Osteoblast (primary cell): ENCODE results near the gene TDP1. TPM values are rescaled to one million over a fixed set of nuclear protein-coding genes. Genes with fewer than 3 reads are reported as not detected.

Experiments
- DNase-seq: peaks from one replicate; pipeline ENCODE4 v3.0.0; 2011; ENCODE audit warnings: low spot score, mixed read lengths; ENCODE audit not compliant: insufficient read length; ENCODE audit errors: missing footprints
- H2AFZ ChIP-seq: 2 replicates; pipeline ENCODE4 v1.6.0; 2011; ENCODE audit warnings: mild to moderate bottlenecking, low read length
- H3K27ac ChIP-seq: 2 replicates; pipeline ENCODE4 v1.5.1; 2011; ENCODE audit warnings: mild to moderate bottlenecking, low read depth, low read length, moderate library complexity
- H3K27me3 ChIP-seq: 2 replicates; pipeline ENCODE4 v1.6.0; 2012; ENCODE audit warnings: mild to moderate bottlenecking, control low read depth, inconsistent platforms, low read length, moderate library complexity; ENCODE audit not compliant: insufficient read depth
- H3K36me3 ChIP-seq: 2 replicates; pipeline ENCODE4 v1.5.1; 2011; ENCODE audit warnings: mild to moderate bottlenecking, low read length, control low read depth, moderate library complexity; ENCODE audit not compliant: insufficient read depth
- H3K4me1 ChIP-seq: 2 replicates; pipeline ENCODE4 v1.5.1; 2011; ENCODE audit warnings: mild to moderate bottlenecking, low read length, control low read depth, moderate library complexity; ENCODE audit not compliant: insufficient read depth
- H3K4me2 ChIP-seq: 2 replicates; pipeline ENCODE4 v1.6.0; 2011; ENCODE audit warnings: mild to moderate bottlenecking, low read length; ENCODE audit not compliant: insufficient read depth
- H3K4me3 ChIP-seq: fragments of 200-600 bp; sonication (generic); 3 replicates; pipeline ENCODE4 v1.5.1; 2012; ENCODE audit warnings: mild to moderate bottlenecking, low read length, inconsistent platforms; ENCODE audit not compliant: insufficient read depth
- H3K79me2 ChIP-seq: 2 replicates; pipeline ENCODE4 v1.6.0; 2012; ENCODE audit warnings: mild to moderate bottlenecking, low read length, control low read depth, inconsistent platforms; ENCODE audit not compliant: insufficient read depth
- H3K9me3 ChIP-seq: 2 replicates; pipeline ENCODE4 v1.5.1; 2011; ENCODE audit warnings: low read depth, low read length, control low read depth
- H4K20me1 ChIP-seq: 2 replicates; pipeline ENCODE4 v1.6.0; 2012; ENCODE audit warnings: mild to moderate bottlenecking, low read length, control low read depth; ENCODE audit not compliant: insufficient read depth
- CTCF ChIP-seq: IDR thresholded peaks from 2 replicates; pipeline ENCODE4 v1.5.1; 2011; ENCODE audit warnings: mild to moderate bottlenecking, low read depth, low read length, moderate library complexity; ENCODE audit errors: extremely low read depth
- total RNA-seq: library from RNA; depleted of rRNA; stranded (reverse); fragments of >200 nt; gene quantifications from 2 replicates; pipeline ENCODE4 v1.2.3, GENCODE V29; 2012

TDP1 gene
- total RNA-seq, 1 donor: 11.2 TPM

- Histone ChIP-seq H3K4me2 (peak overlapping the region; percentile 21), H3K4me3 (no peak overlapping the region), H3K27ac (peak overlapping the region; percentile 97), H3K36me3 (no peaks in the 10 kb centered on the region), H3K9me3 (no peaks in the 10 kb centered on the region), H2AFZ (peak overlapping the region; percentile 11), H3K27me3 (no peaks in the 10 kb centered on the region), H3K79me2 (no peaks in the 10 kb centered on the region), H3K4me1 (peaks cover 27% of the 10 kb centered on the region), H4K20me1 (no peaks in the 10 kb centered on the region)
- no peak for TF ChIP-seq CTCF
- no peak for DNase-seq
Measured at GRCh38 chr14:89921346-89921745, 34.4 kb upstream of the TDP1 start.

- H3K27me3 ChIP-seq: no peaks in the 10 kb centered on the region
- H3K4me1 ChIP-seq: peaks cover 22% of the 10 kb centered on the region
- H3K27ac ChIP-seq: peak overlapping the region; percentile 97
- H3K36me3 ChIP-seq: no peaks in the 10 kb centered on the region
- TF ChIP-seq CTCF: no peak
- no peaks in the 10 kb centered on the region for H4K20me1 ChIP-seq
- peak; percentile 85 for DNase-seq
- H3K9me3 ChIP-seq: no peaks in the 10 kb centered on the region
- peak overlapping the region; percentile 46 for H3K4me2 ChIP-seq
- H2AFZ ChIP-seq: peak overlapping the region; percentile 76
- no peaks in the 10 kb centered on the region for H3K79me2 ChIP-seq
- no peak overlapping the region for H3K4me3 ChIP-seq
Measured at GRCh38 chr14:89922031-89922907, 33.5 kb upstream of the TDP1 start.

- Histone ChIP-seq H3K27ac (no peak overlapping the region), H4K20me1 (no peaks in the 10 kb centered on the region), H3K36me3 (no peaks in the 10 kb centered on the region), H3K27me3 (no peaks in the 10 kb centered on the region), H3K4me2 (no peak overlapping the region), H3K4me1 (peaks cover 22% of the 10 kb centered on the region), H3K9me3 (no peaks in the 10 kb centered on the region), H3K79me2 (no peaks in the 10 kb centered on the region), H3K4me3 (no peak overlapping the region), H2AFZ (no peak overlapping the region)
- no peak for DNase-seq
- TF ChIP-seq CTCF: no peak
Measured at GRCh38 chr14:89924268-89924667, 31.5 kb upstream of the TDP1 start.

GRCh38 chr14:89926694-89927093 is 29.0 kb upstream of the TDP1 start:
- Histone ChIP-seq H2AFZ (peak overlapping the region; percentile 18), H3K79me2 (no peaks in the 10 kb centered on the region), H4K20me1 (no peaks in the 10 kb centered on the region), H3K27me3 (no peaks in the 10 kb centered on the region), H3K36me3 (no peaks in the 10 kb centered on the region), H3K4me3 (no peak overlapping the region), H3K4me1 (peaks cover 15% of the 10 kb centered on the region), H3K4me2 (no peak overlapping the region), H3K9me3 (no peaks in the 10 kb centered on the region), H3K27ac (peak overlapping the region; percentile 49)
- peak; percentile 81 for DNase-seq
- no peak for TF ChIP-seq CTCF
